Inflammatory macrophage treated with lipopolysaccharide for 1 hour (primary cell): Measurements from ENCODE around the gene PCDH9.

Experiments used
- DNase-seq, 2 donors: peaks; one replicate each; pipeline ENCODE4 v3.0.0-alpha.2; 2020 to 2022

PCDH9 gene

GRCh38 chr13:67015976-67016600 lies 214.0 kb downstream of the PCDH9 start:
- DNase-seq = no peak

GRCh38 chr13:67014399-67014798 lies 215.7 kb downstream of the PCDH9 start:
- no peak for DNase-seq

- no peak for DNase-seq
Measured at GRCh38 chr13:67013709-67014108, 216.4 kb downstream of the PCDH9 start.

GRCh38 chr13:67008075-67008668 lies 222.0 kb downstream of the PCDH9 start:
- no peak for DNase-seq

- no peak for DNase-seq
Measured at GRCh38 chr13:67004511-67004910, 225.6 kb downstream of the PCDH9 start.

- DNase-seq = no peak
Measured at GRCh38 chr13:67003743-67004142, 226.4 kb downstream of the PCDH9 start.

GRCh38 chr13:67001363-67001762 lies 228.8 kb downstream of the PCDH9 start:
- DNase-seq = no peak

GRCh38 chr13:66996503-66996902 lies 233.6 kb downstream of the PCDH9 start:
- no peak for DNase-seq

- no peak for DNase-seq
Measured at GRCh38 chr13:66995203-66995611, 234.9 kb downstream of the PCDH9 start.

GRCh38 chr13:66994517-66995202 lies 235.5 kb downstream of the PCDH9 start:
- DNase-seq = no peak

GRCh38 chr13:66994097-66994496 lies 236.0 kb downstream of the PCDH9 start:
- DNase-seq = peak; percentile 21 to 28

GRCh38 chr13:66992719-66993118 lies 237.4 kb downstream of the PCDH9 start:
- DNase-seq = no peak

GRCh38 chr13:66992183-66992582 lies 238.0 kb downstream of the PCDH9 start:
- DNase-seq = no peak

GRCh38 chr13:66984241-66984640 lies 245.9 kb downstream of the PCDH9 start:
- DNase-seq = no peak

GRCh38 chr13:66981912-66982311 lies 248.2 kb downstream of the PCDH9 start:
- DNase-seq = no peak

- no peak for DNase-seq
Measured at GRCh38 chr13:66977161-66977560, 253.0 kb downstream of the PCDH9 start.

- DNase-seq = no peak
Measured at GRCh38 chr13:66974889-66975288, 255.2 kb downstream of the PCDH9 start.

GRCh38 chr13:66974174-66974573 lies 256.0 kb downstream of the PCDH9 start:
- DNase-seq = no peak

- DNase-seq = no peak
Measured at GRCh38 chr13:66972659-66973058, 257.5 kb downstream of the PCDH9 start.

GRCh38 chr13:66971004-66971403 lies 259.1 kb downstream of the PCDH9 start:
- no peak for DNase-seq

- no peak for DNase-seq
Measured at GRCh38 chr13:66969291-66969690, 260.8 kb downstream of the PCDH9 start.

GRCh38 chr13:66967811-66968597 lies 262.1 kb downstream of the PCDH9 start:
- no peak for DNase-seq

- DNase-seq = no peak
Measured at GRCh38 chr13:66965181-66965580, 265.0 kb downstream of the PCDH9 start.

GRCh38 chr13:66962953-66963352 lies 267.2 kb downstream of the PCDH9 start:
- no peak for DNase-seq
